Transverse colon (tissue), 4 donors: ENCODE measurements around the gene KRTAP10-5. TPM values are rescaled to one million over a fixed set of nuclear protein-coding genes. Genes with fewer than 3 reads are reported as not detected.
"Not testable (repeated sequence)": the region's sequence is repeated elsewhere in the genome, so short reads cannot be mapped to it uniquely, and the experiment has no call there.

ENCODE experiments used
- DNase-seq: peaks from one replicate; pipeline ENCODE4 v3.0.0-alpha.2; 2019
- H3K27ac ChIP-seq, 4 donors: fragments of 200-600 bp; sonication (generic); 2 replicates each; pipeline ENCODE4 v1.5.1; 2016 to 2018; ENCODE audit warnings: inconsistent platforms in 4 of 4
- H3K27me3 ChIP-seq: fragments of 200-600 bp; sonication (generic); 2 replicates; pipeline ENCODE4 v1.5.1; 2017; ENCODE audit warnings: inconsistent platforms
- H3K36me3 ChIP-seq, 4 donors: fragments of 200-600 bp; sonication (generic); 2 replicates each; pipeline ENCODE4 v1.5.1; 2017 to 2019; ENCODE audit warnings: inconsistent platforms in 4 of 4
- H3K4me1 ChIP-seq, 4 donors: fragments of 200-600 bp; sonication (generic); 2 replicates each; pipeline ENCODE4 v1.5.1; 2017 to 2020; ENCODE audit warnings: inconsistent platforms in 4 of 4
- H3K4me3 ChIP-seq, 4 donors: fragments of 200-600 bp; sonication (generic); 1 replicate in 1 of 4; 2 replicates in 3 of 4; pipeline versions ENCODE4 v1.5.1 to v1.6.1; 2017 to 2019; ENCODE audit warnings: inconsistent platforms in 4 of 4
- H3K9me3 ChIP-seq, 2 donors: fragments of 200-600 bp; sonication (generic); 2 replicates each; pipeline ENCODE4 v1.5.1; 2017 to 2019; ENCODE audit warnings: inconsistent platforms in 2 of 2
- CTCF ChIP-seq, 5 experiments: fragments of 200-600 bp in 3 of 5; fragments of 450-650 bp in 2 of 5; sonication (generic) in 3 of 5; IDR thresholded peaks; 1 replicate in 2 of 5; 2 replicates in 3 of 5; pipeline ENCODE4 v1.5.1; 2016 to 2017; ENCODE audit warnings: antibody characterized with exemption in 5 of 5, inconsistent platforms in 3 of 5, mild to moderate bottlenecking in 2 of 5, moderate library complexity in 1 of 5
- EP300 ChIP-seq: sonication (generic); formaldehyde crosslinking; IDR thresholded peaks from one replicate; pipeline ENCODE4 v1.6.1; 2017; ENCODE audit warnings: antibody characterized with exemption, low read depth
- POLR2A ChIP-seq: fragments of 450-650 bp; IDR thresholded peaks from one replicate; pipeline ENCODE4 v1.6.1; 2016; ENCODE audit warnings: antibody characterized with exemption, mild to moderate bottlenecking, moderate library complexity
- POLR2AphosphoS5 ChIP-seq, 3 donors: sonication (generic); formaldehyde crosslinking; IDR thresholded peaks; one replicate each; pipeline ENCODE4 v1.6.1; 2016; ENCODE audit warnings: antibody characterized with exemption in 3 of 3
- WGBS, 2 donors: methylation state at CpG; one replicate each; pipeline ENCODE4 v1.1.5; 2018; ENCODE audit warnings: low coverage in 1 of 2; 5-methylcytosine and 5-hydroxymethylcytosine counted together
- in situ Hi-C, 4 donors: fragments of 200-750 bp; cut with MboI; loops; one replicate each; pipeline versions ENCODE4 v1.15.0 to v1.15.1; 2017; ENCODE audit warnings: low sequenced_read_pairs in 3 of 4, low pct_ligation_motif_present in 1 of 4, low pct_unique_long_range_greater_than_20kb in 1 of 4
- intact Hi-C: fragments of 100-400 bp; cut with DNase I; formaldehyde crosslinking; loops from one replicate; pipeline ENCODE4 v1.15.1; 2023; ENCODE audit warnings: low total_unique reads
- total RNA-seq, 4 donors: library from RNA; depleted of rRNA; stranded (reverse); fragments of >200 nt; gene quantifications; one replicate each; pipeline ENCODE4 v1.1.0, GENCODE V29; 2016

The KRTAP10-5 gene
- total RNA-seq, 4 donors from 2014 or later, result not detected

GRCh38 chr21:44613386-44614155, 33.2 kb upstream of the KRTAP10-5 start:
- Histone ChIP-seq H3K9me3 (peaks cover 0 to 10% of the 10 kb centered on the region in 2 donors), H3K4me1 (peaks cover 0 to under 1% (median 0%) of the 10 kb centered on the region in 4 donors), H3K27me3 (no peaks in the 10 kb centered on the region), H3K27ac (no peak overlapping the region), H3K36me3 (no peaks in the 10 kb centered on the region), H3K4me3 (no peak overlapping the region)
- DNase-seq, result no peak
- WGBS, 2 donors, result 90 to 100% methylated on average over 4 to 26 of the region's 26 CpGs
- intact Hi-C loops, result no loop called here
- TF ChIP-seq EP300, result no peak
- TF ChIP-seq POLR2AphosphoS5 (IDR thresholded peaks at IDR 0.05), result no peak
- TF ChIP-seq CTCF (IDR thresholded peaks at IDR 0.05), result no peak
- TF ChIP-seq POLR2A, result no peak
- in situ Hi-C loops, result no loop called here

GRCh38 chr21:44612669-44613229, 32.3 kb upstream of the KRTAP10-5 start:
- intact Hi-C loops (no loop called here), in situ Hi-C loops (no loop called here)
- no peaks in the 10 kb centered on the region for H3K36me3 ChIP-seq
- H3K9me3 ChIP-seq, result peaks cover 0 to 10% of the 10 kb centered on the region in 2 donors
- 80 to 85% methylated on average over 3 to 13 of the region's 13 CpGs for WGBS, 2 donors
- no peak overlapping the region for H3K4me3 ChIP-seq
- TF ChIP-seq POLR2AphosphoS5 (IDR thresholded peaks at IDR 0.05) (no peak), EP300 (no peak), CTCF (IDR thresholded peaks at IDR 0.05) (no peak), POLR2A (no peak)
- no peak overlapping the region for H3K27ac ChIP-seq
- DNase-seq, result no peak
- H3K27me3 ChIP-seq, result peaks cover 6% of the 10 kb centered on the region
- H3K4me1 ChIP-seq, result no peaks in the 10 kb centered on the region

- Histone ChIP-seq H3K36me3 (no peaks in the 10 kb centered on the region), H3K27ac (no peak within 1 kb of the TSS), H3K4me3 (no peak within 1 kb of the TSS), H3K9me3 (peaks cover 0 to 10% of the 10 kb centered on the region in 2 donors), H3K4me1 (no peaks in the 10 kb centered on the region), H3K27me3 (peaks cover 7% of the 10 kb centered on the region)
- 71% methylated on average over 8 of the region's 8 CpGs; no CpG with 5 or more reads in 1 of the 2 donors for WGBS, 2 donors
- intact Hi-C loops (no loop called here), in situ Hi-C loops (no loop called here)
- DNase-seq, result no peak
- TF ChIP-seq POLR2AphosphoS5 (IDR thresholded peaks at IDR 0.05) (no peak), EP300 (no peak), CTCF (IDR thresholded peaks at IDR 0.05) (no peak), POLR2A (no peak)
Observed at GRCh38 chr21:44612029-44612486, 31.7 kb upstream of the KRTAP10-5 start, which contains the start of gene KRTAP10-8. Gene KRTAP10-8 (plus strand): TSS chr21:44612079. CDS start chr21:44612101, 22 bp downstream.

GRCh38 chr21:44611551-44611950, 31.1 kb upstream of the KRTAP10-5 start:
- TF ChIP-seq EP300 (no peak), CTCF (IDR thresholded peaks at IDR 0.05) (no peak), POLR2A (no peak), POLR2AphosphoS5 (IDR thresholded peaks at IDR 0.05) (no peak)
- in situ Hi-C loops (no loop called here), intact Hi-C loops (no loop called here)
- Histone ChIP-seq H3K4me1 (no peaks in the 10 kb centered on the region), H3K4me3 (no peak overlapping the region), H3K36me3 (no peaks in the 10 kb centered on the region), H3K27ac (no peak overlapping the region), H3K9me3 (peaks cover 0 to 10% of the 10 kb centered on the region in 2 donors), H3K27me3 (peaks cover 13% of the 10 kb centered on the region)
- DNase-seq, result no peak
- WGBS, 2 donors, result 83 to 85% methylated on average over 1 to 4 of the region's 4 CpGs

GRCh38 chr21:44610157-44610843, 29.9 kb upstream of the KRTAP10-5 start:
- H3K4me3 ChIP-seq, intact Hi-C loops, in situ Hi-C loops, H3K27ac ChIP-seq, H3K36me3 ChIP-seq, H3K9me3 ChIP-seq, H3K4me1 ChIP-seq, DNase-seq: not testable (repeated sequence)
- WGBS, 2 donors, result 93 to 100% methylated on average over 2 to 7 of the region's 7 CpGs
- peaks cover 15% of the 10 kb centered on the region for H3K27me3 ChIP-seq
